ENCODE results near the gene MMD. TPM values are rescaled to one million over a fixed set of nuclear protein-coding genes. Genes with fewer than 3 reads are reported as not detected.

MMD gene
- total and polyA plus RNA-seq, 11 donors: 8.2 to 25.0 (median 12.4) TPM

GRCh38 chr17:55456307-55457240 lies 34.9 kb upstream of the MMD start:
- TF ChIP-seq POLR2A (IDR thresholded peaks at IDR 0.05) (no peak), CTCF (IDR thresholded peaks at IDR 0.05) (no peak)
- no peak overlapping the region for H3K4me3 ChIP-seq
- peaks cover 0 to 25% (median 5%) of the 10 kb centered on the region in 12 donors for H3K4me1 ChIP-seq
- 89 to 95% (median 93%) methylated on average over 6 of the region's 6 CpGs for WGBS, 4 donors
- no peak for ATAC-seq
- no peak overlapping the region for H3K27ac ChIP-seq
- no peak for DNase-seq
- intact Hi-C loops (cut with DNase I): loop anchor here in 1 of 10 donors (10.0 kb wide), 1 partner anchor 62 kb away; no protein-coding TSS in a partner anchor
- H3K27me3 ChIP-seq: no peaks in the 10 kb centered on the region
- H3K36me3 ChIP-seq: no peaks in the 10 kb centered on the region
- no peaks in the 10 kb centered on the region for H3K9me3 ChIP-seq

GRCh38 chr17:55454906-55455474 lies 33.4 kb upstream of the MMD start:
- Histone ChIP-seq H3K27ac (peak overlapping the region in 1 of 12 donors; percentile 17), H3K4me3 (no peak overlapping the region), H3K36me3 (no peaks in the 10 kb centered on the region), H3K9me3 (no peaks in the 10 kb centered on the region), H3K27me3 (no peaks in the 10 kb centered on the region), H3K4me1 (peaks cover 0 to 25% (median 5%) of the 10 kb centered on the region in 12 donors)
- ATAC-seq (peak in 1 of 4 donors; percentile 4), DNase-seq (no peak)
- intact Hi-C loops (cut with DNase I): loop anchor here in 1 of 10 donors (10.0 kb wide), 1 partner anchor 60 kb away; no protein-coding TSS in a partner anchor
- 81 to 90% (median 89%) methylated on average over 4 of the region's 4 CpGs for WGBS, 4 donors
- no peak for TF ChIP-seq CTCF (IDR thresholded peaks at IDR 0.05)
- TF ChIP-seq POLR2A (IDR thresholded peaks at IDR 0.05): no peak

GRCh38 chr17:55453839-55454557 lies 32.4 kb upstream of the MMD start:
- DNase-seq: peak in 1 of 5 donors; percentile 43
- ATAC-seq: no peak
- TF ChIP-seq POLR2A (IDR thresholded peaks at IDR 0.05): no peak
- TF ChIP-seq CTCF (IDR thresholded peaks at IDR 0.05): no peak
- intact Hi-C loops (cut with DNase I): loop anchor here in 1 of 10 donors (10.0 kb wide), 1 partner anchor 59 kb away; no protein-coding TSS in a partner anchor
- Histone ChIP-seq H3K27me3 (no peaks in the 10 kb centered on the region), H3K4me1 (peaks cover 0 to 25% (median 5%) of the 10 kb centered on the region in 12 donors), H3K4me3 (no peak overlapping the region), H3K36me3 (no peaks in the 10 kb centered on the region), H3K27ac (peak overlapping the region in 1 of 12 donors; percentile 78), H3K9me3 (no peaks in the 10 kb centered on the region)
- WGBS, 4 donors: 51 to 70% (median 56%) methylated on average over 6 of the region's 6 CpGs

All from heart left ventricle (tissue), 16 donors.